HUES48 (cell line): ENCODE data around the gene PEX26.

Experiments
- H3K27ac ChIP-seq: one replicate; pipeline ENCODE4 v1.7.0; 2013; ENCODE audit warnings: low read depth, low read length, inconsistent platforms
- H3K27me3 ChIP-seq: 2 replicates; pipeline ENCODE4 v1.6.1; 2013; ENCODE audit warnings: mild to moderate bottlenecking, low read length; ENCODE audit not compliant: control insufficient read depth, insufficient read depth
- H3K36me3 ChIP-seq: 2 replicates; pipeline ENCODE4 v1.6.1; 2013; ENCODE audit warnings: low read length; ENCODE audit not compliant: control insufficient read depth, insufficient read depth
- H3K4me1 ChIP-seq: 2 replicates; pipeline ENCODE4 v1.6.1; 2013; ENCODE audit warnings: mild to moderate bottlenecking, low read length; ENCODE audit not compliant: control insufficient read depth, insufficient read depth
- H3K4me3 ChIP-seq: 2 replicates; pipeline ENCODE4 v1.5.1; 2013; ENCODE audit warnings: mild to moderate bottlenecking, low read depth, low read length
- H3K9ac ChIP-seq: 2 replicates; pipeline ENCODE4 v1.6.1; 2013; ENCODE audit warnings: mild to moderate bottlenecking, low read depth, low read length, moderate library complexity
- H3K9me3 ChIP-seq: 2 replicates; pipeline ENCODE4 v1.6.1; 2013; ENCODE audit warnings: low read length; ENCODE audit not compliant: control insufficient read depth, insufficient read depth

The PEX26 gene

DNA sequence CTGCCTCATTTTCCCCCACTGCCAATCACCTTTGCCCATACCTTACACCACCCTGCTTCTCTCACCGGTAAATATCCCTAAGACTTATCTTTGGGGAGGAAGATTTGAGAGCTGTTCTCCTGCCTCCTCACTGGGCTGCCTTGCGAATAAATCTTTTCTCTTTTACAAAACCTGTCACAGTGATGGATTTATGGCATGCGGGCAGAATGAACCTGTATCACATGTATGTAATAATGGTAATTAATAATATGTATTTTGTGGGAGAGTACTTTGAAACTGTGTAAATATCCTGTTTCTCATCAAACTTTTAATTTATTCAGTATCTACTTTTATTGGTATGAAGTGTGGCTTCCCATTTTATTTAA, 68.6 kb downstream of the PEX26 start:
- H3K36me3 ChIP-seq: no peaks in the 10 kb centered on the region
- no peaks in the 10 kb centered on the region for H3K4me1 ChIP-seq
- no peaks in the 10 kb centered on the region; the same call in 1 of the 2 replicates for H3K9me3 ChIP-seq
- H3K27me3 ChIP-seq: peaks cover 7% of the 10 kb centered on the region
- no peak overlapping the region for H3K4me3 ChIP-seq
- H3K9ac ChIP-seq: no peak overlapping the region
- no peak overlapping the region for H3K27ac ChIP-seq

- Histone ChIP-seq H3K27ac (no peak overlapping the region), H3K9me3 (no peaks in the 10 kb centered on the region), H3K9ac (no peak overlapping the region), H3K36me3 (no peaks in the 10 kb centered on the region), H3K4me1 (no peaks in the 10 kb centered on the region), H3K4me3 (no peak overlapping the region), H3K27me3 (peaks cover 7% of the 10 kb centered on the region)
These were observed 70.0 kb downstream of the PEX26 start for GRCh38 chr22:18147791-18148190.

- no peaks in the 10 kb centered on the region for H3K9me3 ChIP-seq
- H3K27ac ChIP-seq: no peak overlapping the region
- no peak overlapping the region for H3K4me3 ChIP-seq
- no peak overlapping the region for H3K9ac ChIP-seq
- no peaks in the 10 kb centered on the region for H3K36me3 ChIP-seq
- peaks cover 7% of the 10 kb centered on the region for H3K27me3 ChIP-seq
- H3K4me1 ChIP-seq: no peaks in the 10 kb centered on the region
These were observed 70.6 kb downstream of the PEX26 start for GRCh38 chr22:18148293-18148965.

DNA sequence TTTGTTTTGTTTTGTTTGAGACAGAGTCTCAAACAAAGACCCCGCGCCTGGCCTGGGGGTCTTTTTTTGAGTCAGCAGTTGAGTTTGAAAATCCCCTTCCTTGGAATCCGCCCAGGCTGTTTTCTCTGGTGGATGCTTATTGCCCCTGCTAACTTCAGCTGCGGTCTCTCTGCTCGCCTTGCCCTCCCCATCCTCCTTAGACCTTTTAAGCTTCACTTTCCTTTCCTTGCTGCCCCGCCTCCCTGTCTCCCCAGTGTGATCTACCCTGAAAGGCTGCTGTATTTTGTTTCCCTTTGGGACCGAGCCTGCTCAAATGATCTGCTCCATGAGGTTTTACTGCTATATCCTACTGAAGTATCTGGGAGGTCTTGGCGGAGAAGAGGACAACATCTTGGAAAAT, 74.7 kb downstream of the PEX26 start:
- Histone ChIP-seq H3K4me1 (peaks cover 3% of the 10 kb centered on the region), H3K36me3 (no peaks in the 10 kb centered on the region)

GRCh38 chr22:18154821-18155390, 77.1 kb downstream of the PEX26 start:
- no peak overlapping the region for H3K9ac ChIP-seq
- H3K27me3 ChIP-seq: peaks cover 6% of the 10 kb centered on the region

More for the DNA sequence above, 74.7 kb downstream of the PEX26 start:
- Histone ChIP-seq H3K4me3 (no peak overlapping the region), H3K9ac (no peak overlapping the region), H3K27me3 (peaks cover 7% of the 10 kb centered on the region), H3K9me3 (no peaks in the 10 kb centered on the region), H3K27ac (no peak overlapping the region)

More at GRCh38 chr22:18154821-18155390, 77.1 kb downstream of the PEX26 start:
- Histone ChIP-seq H3K4me1 (peaks cover 7% of the 10 kb centered on the region), H3K36me3 (no peaks in the 10 kb centered on the region), H3K9me3 (no peaks in the 10 kb centered on the region), H3K27ac (no peak overlapping the region), H3K4me3 (no peak overlapping the region)
